Stimulated activated CD8-positive, alpha-beta memory T cell treated with anti-CD3 and anti-CD28 coated beads, Interleukin-15, amount 100 ng/mL, for 1 hour (primary cell): Measurements from ENCODE around the gene CD300LG.
"Not testable (repeated sequence)": the region's sequence is repeated elsewhere in the genome, so short reads cannot be mapped to it uniquely, and the experiment has no call there.

Source experiments
- DNase-seq: peaks from one replicate; pipeline ENCODE4 v3.0.0-alpha.2; 2020; ENCODE audit warnings: low read depth

The CD300LG gene

GRCh38 chr17:43879723-43880419, 32.9 kb downstream of the CD300LG start:
- no peak for DNase-seq

GRCh38 chr17:43880420-43880991, 33.5 kb downstream of the CD300LG start:
- DNase-seq = peak; percentile 15

GRCh38 chr17:43881181-43881580, 34.2 kb downstream of the CD300LG start:
- no peak for DNase-seq

GRCh38 chr17:43881758-43882505, 35.0 kb downstream of the CD300LG start:
- DNase-seq = no peak

GRCh38 chr17:43882761-43883415, 35.9 kb downstream of the CD300LG start:
- no peak for DNase-seq

GRCh38 chr17:43888548-43888947, 41.6 kb downstream of the CD300LG start:
- DNase-seq = no peak

- DNase-seq = no peak
These were observed 43.3 kb downstream of the CD300LG start for GRCh38 chr17:43890240-43890639.

- DNase-seq = no peak
These were observed 45.1 kb downstream of the CD300LG start for GRCh38 chr17:43891851-43892646.

GRCh38 chr17:43892647-43892952, 45.6 kb downstream of the CD300LG start:
- DNase-seq = no peak

- not testable (repeated sequence) for DNase-seq
These were observed 47.5 kb downstream of the CD300LG start for GRCh38 chr17:43894494-43894893.

- no peak for DNase-seq
These were observed 50.9 kb downstream of the CD300LG start for GRCh38 chr17:43897831-43898230.

GRCh38 chr17:43898446-43898845, 51.5 kb downstream of the CD300LG start:
- DNase-seq = no peak

- DNase-seq = peak; percentile 67
These were observed 53.3 kb downstream of the CD300LG start for GRCh38 chr17:43900183-43900857.

GRCh38 chr17:43900858-43901754, 54.1 kb downstream of the CD300LG start:
- DNase-seq = no peak

- DNase-seq = no peak
These were observed 55.0 kb downstream of the CD300LG start for GRCh38 chr17:43901861-43902589.

- DNase-seq = no peak
These were observed 58.5 kb downstream of the CD300LG start for GRCh38 chr17:43905400-43905984.

- DNase-seq = no peak
These were observed 59.2 kb downstream of the CD300LG start for GRCh38 chr17:43905985-43906852.

- no peak for DNase-seq
These were observed 60.0 kb downstream of the CD300LG start for GRCh38 chr17:43906951-43907424.
